Fibroblast of the conjunctiva (primary cell): Measurements from ENCODE around the gene RASGRP4.
"Not testable (repeated sequence)": the region's sequence is repeated elsewhere in the genome, so short reads cannot be mapped to it uniquely, and the experiment has no call there.

ENCODE experiments used
- DNase-seq: peaks from one replicate; pipeline ENCODE4 v3.0.0-alpha.2; 2010; ENCODE audit warnings: low read depth

The RASGRP4 gene

DNA sequence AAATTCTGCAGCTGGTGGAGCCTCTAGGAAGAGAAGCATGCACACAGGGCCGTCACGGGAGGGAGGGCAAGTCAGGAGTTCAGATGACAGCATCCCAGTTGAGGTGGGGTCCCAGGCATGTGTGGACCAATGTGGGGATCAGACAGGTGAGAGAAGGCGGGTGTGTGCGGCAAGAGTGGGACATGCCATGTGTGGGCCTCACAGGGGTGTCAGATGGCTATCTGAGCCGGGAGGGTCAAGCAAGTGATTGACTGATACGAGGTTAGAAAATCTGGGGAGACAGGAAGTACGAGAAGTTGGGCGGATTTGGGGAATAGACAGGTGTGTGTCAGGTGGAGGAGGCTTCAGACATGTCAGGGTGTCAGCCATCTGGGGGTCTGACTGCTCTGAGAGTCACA is 8.9 kb downstream of the RASGRP4 start:
- no peak for DNase-seq

GRCh38 chr19:38413416-38413815 is 12.6 kb downstream of the RASGRP4 start:
- DNase-seq, result no peak

GRCh38 chr19:38412961-38413360 is 13.1 kb downstream of the RASGRP4 start:
- DNase-seq, result no peak

DNA sequence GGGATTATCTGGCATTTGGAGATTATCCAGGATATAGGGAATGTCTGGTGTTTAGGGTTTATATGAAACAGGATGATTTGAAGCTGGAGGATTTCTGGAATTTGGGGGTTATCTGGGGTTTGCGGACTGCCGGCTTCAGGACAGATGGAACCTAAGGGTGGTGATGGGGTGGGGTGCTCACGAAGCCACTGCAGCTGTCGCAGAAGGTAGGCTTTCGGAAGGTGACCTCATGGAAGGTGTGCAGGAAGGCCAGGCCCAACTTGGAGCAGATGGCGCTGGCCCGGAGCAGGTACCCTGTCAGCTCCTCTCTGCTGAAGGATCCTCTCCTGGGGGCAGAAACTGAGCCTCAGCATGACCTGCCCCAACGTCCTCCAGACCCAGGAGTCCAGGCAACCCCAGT is 13.5 kb downstream of the RASGRP4 start:
- DNase-seq, result no peak

GRCh38 chr19:38411898-38412297 is 14.1 kb downstream of the RASGRP4 start:
- DNase-seq, result not testable (repeated sequence)

GRCh38 chr19:38411041-38411712 is 14.8 kb downstream of the RASGRP4 start:
- DNase-seq, result no peak

- DNase-seq, result not testable (repeated sequence)
Measured at GRCh38 chr19:38410407-38410806, 15.6 kb downstream of the RASGRP4 start.

- DNase-seq, result no peak
Measured at GRCh38 chr19:38409631-38410133, 16.3 kb downstream of the RASGRP4 start.

DNA sequence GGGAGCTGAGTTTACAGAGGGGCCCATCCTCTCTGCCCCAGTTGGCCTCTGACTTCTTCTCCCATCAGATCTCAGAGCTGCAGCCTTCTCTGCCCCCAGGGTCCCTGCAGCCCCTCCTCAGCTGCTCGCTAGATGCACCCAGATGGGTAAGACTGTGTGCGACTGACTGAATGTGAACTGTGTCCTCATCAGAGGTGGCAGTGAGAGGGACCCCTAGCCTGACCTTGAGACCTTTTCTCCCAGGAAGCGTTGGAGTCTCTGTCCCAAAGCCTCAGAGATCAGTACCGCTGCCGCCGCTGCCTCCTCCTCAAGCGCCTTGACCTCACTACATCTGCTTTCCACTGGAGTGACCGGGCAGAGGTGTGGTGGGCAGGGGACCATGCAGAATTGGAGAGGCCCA is 20.7 kb downstream of the RASGRP4 start:
- DNase-seq, result no peak

- DNase-seq, result no peak
Measured at GRCh38 chr19:38404858-38405257, 21.2 kb downstream of the RASGRP4 start.

DNA sequence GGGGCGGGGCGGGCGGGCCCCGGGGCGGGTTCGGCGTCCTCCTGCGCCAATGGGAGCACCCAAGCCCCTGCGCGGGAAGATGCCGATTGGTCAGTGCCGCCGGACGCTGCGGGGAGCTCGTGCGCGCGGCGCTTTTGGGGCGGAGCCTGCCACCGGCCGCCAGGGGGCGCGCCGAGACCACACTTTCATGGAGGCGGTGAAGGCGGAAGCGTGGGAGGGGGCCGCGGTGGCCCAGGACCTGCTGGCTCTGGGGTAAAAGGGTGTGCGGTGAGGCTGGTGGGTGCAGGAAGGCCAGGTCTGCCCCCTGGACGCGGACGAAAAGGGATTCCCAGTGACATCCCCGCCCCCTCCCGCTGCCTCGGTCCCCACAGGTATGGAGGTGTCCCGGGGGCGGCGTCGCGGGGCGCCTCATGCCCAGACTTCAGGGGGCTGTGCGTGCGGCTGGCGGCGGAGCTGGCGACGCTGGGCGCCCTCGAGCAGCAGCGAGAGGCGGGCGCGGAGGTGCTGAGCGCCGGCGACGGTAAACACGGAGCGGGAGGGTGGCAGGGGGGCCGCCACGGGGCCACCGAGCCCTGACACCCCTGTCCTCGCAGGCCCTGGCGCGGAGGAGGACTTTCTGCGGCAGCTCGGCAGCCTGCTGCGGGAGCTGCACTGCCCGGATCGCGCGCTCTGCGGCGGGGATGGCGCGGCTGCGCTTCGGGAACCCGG is 22.9 kb downstream of the RASGRP4 start, which contains the start of gene FAM98C:
Gene FAM98C, plus strand, starts transcription at position 127 of the 708 bp plus-strand sequence. Its CDS starts 61 bp downstream, at position 188.
- DNase-seq, result peak; percentile 91

- no peak for DNase-seq
Measured at GRCh38 chr19:38402623-38402966, 23.4 kb downstream of the RASGRP4 start.

DNA sequence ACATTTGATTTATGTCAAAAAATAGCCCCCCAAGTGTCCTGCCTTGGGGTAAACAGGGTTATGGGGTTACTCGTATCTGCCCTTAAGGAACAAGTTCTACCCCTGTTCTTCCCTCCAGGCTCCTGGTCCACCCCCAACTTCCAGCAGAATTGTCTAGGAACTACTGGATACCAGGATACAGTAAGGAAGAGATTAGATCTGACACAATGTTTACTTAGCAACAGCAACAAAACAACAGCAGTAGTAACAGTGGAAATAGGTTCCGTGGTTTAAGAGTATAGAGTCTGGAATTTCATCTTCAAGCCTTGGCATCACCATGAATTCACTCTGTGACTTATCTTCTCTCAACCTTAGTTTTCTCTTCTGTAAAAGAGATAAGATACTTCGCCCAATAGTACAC is 24.9 kb downstream of the RASGRP4 start:
- no peak for DNase-seq

- no peak for DNase-seq
Measured at GRCh38 chr19:38400361-38400760, 25.7 kb downstream of the RASGRP4 start.

GRCh38 chr19:38399537-38399936 is 26.5 kb downstream of the RASGRP4 start:
- no peak for DNase-seq

DNA sequence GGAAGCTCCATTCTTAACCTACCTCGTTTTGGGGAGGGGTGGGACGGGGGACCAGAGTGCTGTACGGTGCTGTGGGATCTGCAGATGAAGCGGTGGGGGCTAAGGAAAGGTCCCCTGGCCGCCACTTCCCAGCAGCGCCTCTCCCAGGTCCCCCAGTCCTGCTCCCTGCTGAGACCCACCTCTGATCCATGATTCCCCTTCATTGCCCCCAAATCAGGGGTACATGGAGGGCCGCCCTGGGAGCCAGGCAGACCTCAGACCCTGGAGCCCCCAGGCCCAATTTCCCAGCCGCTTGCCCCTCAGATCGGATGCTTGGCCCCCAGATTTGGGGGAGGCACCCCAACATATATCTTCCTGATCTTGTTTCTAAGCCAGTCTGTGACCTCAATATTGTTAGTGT is 26.9 kb downstream of the RASGRP4 start:
- no peak for DNase-seq

GRCh38 chr19:38395381-38396114 is 30.5 kb downstream of the RASGRP4 start:
- DNase-seq, result no peak

DNA sequence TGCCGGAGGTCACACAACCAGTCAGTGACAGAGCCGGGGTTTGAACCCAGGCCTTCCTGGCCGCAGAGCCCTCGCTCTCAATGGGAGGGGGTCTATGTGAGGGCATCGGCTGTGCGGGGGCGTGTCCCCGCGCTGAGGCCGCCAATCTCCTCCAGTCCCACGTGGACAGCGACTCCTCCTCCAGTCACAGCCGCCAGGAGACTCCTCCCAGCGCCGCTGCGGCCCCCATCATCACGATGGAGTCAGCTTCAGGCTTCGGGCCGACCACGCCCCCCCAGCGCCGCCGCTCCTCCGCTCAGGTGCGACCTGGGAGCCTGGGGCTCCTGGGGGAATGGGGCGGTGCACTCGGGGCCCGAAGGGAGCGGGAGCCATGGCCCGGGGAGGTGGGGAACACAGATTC is 31.5 kb downstream of the RASGRP4 start:
- no peak for DNase-seq

- no peak for DNase-seq
Measured at GRCh38 chr19:38392707-38393308, 33.2 kb downstream of the RASGRP4 start.

DNA sequence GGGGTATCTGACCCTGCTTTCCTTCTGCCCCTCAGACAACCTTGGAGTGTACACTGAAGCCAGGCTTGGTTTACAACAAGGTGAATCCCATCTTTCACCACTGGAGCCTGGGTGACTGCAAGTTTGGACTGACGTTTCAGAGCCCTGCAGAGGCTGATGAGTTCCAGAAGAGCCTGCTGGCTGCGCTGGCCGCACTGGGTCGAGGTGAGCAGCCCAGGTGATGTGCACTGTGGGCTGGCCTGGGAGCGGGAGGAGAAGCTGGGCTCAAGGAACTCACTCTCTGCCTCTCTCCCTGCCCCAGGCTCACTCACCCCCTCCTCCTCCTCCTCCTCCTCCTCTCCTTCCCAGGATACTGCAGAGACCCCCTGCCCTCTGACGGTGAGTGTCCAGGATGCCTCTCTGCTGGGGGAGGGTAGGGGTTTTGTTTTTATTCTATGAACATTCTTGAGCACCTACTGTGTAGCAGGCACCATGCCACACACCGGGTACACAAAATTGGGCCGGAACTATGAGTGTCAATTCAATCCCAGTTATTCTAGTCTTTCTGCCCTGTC is 34.0 kb downstream of the RASGRP4 start:
- DNase-seq, result no peak

- DNase-seq, result no peak
Measured at GRCh38 chr19:38389957-38390924, 35.8 kb downstream of the RASGRP4 start.
